Activated T-helper 1 cell treated with Interleukin-2 at 50 U/mL for 16 hours (primary cell): ENCODE data around the gene CCSER1.
"Not testable (repeated sequence)": the region's sequence is repeated elsewhere in the genome, so short reads cannot be mapped to it uniquely, and the experiment has no call there.

Experiments
- DNase-seq: peaks from one replicate; pipeline ENCODE4 v3.0.0-alpha.2; 2020; ENCODE audit warnings: low read depth

Gene CCSER1

GRCh38 chr4:91170768-91171167 lies 1043.6 kb downstream of the CCSER1 start:
- DNase-seq = no peak

- DNase-seq = no peak
These were observed 1044.0 kb downstream of the CCSER1 start for GRCh38 chr4:91171217-91171616.

GRCh38 chr4:91185061-91185460 lies 1057.9 kb downstream of the CCSER1 start:
- DNase-seq = not testable (repeated sequence)

GRCh38 chr4:91198951-91199350 lies 1071.8 kb downstream of the CCSER1 start:
- DNase-seq = no peak

GRCh38 chr4:91207535-91207934 lies 1080.3 kb downstream of the CCSER1 start:
- no peak for DNase-seq

GRCh38 chr4:91212211-91212610 lies 1085.0 kb downstream of the CCSER1 start:
- no peak for DNase-seq

GRCh38 chr4:91217831-91218403 lies 1090.7 kb downstream of the CCSER1 start:
- not testable (repeated sequence) for DNase-seq

- DNase-seq = no peak
These were observed 1093.1 kb downstream of the CCSER1 start for GRCh38 chr4:91220315-91220714.

- no peak for DNase-seq
These were observed 1094.8 kb downstream of the CCSER1 start for GRCh38 chr4:91222014-91222413.

GRCh38 chr4:91226867-91227266 lies 1099.7 kb downstream of the CCSER1 start:
- no peak for DNase-seq

GRCh38 chr4:91228659-91229058 lies 1101.5 kb downstream of the CCSER1 start:
- no peak for DNase-seq

- DNase-seq = no peak
These were observed 1106.0 kb downstream of the CCSER1 start for GRCh38 chr4:91233164-91233563.

- no peak for DNase-seq
These were observed 1115.9 kb downstream of the CCSER1 start for GRCh38 chr4:91243132-91243531.

- no peak for DNase-seq
These were observed 1128.8 kb downstream of the CCSER1 start for GRCh38 chr4:91256043-91256442.

- DNase-seq = no peak
These were observed 1129.6 kb downstream of the CCSER1 start for GRCh38 chr4:91256751-91257150.

- DNase-seq = no peak
These were observed 1130.5 kb downstream of the CCSER1 start for GRCh38 chr4:91257721-91258120.

- no peak for DNase-seq
These were observed 1131.1 kb downstream of the CCSER1 start for GRCh38 chr4:91258326-91258725.

GRCh38 chr4:91267543-91267942 lies 1140.3 kb downstream of the CCSER1 start:
- no peak for DNase-seq

- DNase-seq = not testable (repeated sequence)
These were observed 1141.3 kb downstream of the CCSER1 start for GRCh38 chr4:91268481-91268880.

- no peak for DNase-seq
These were observed 1141.7 kb downstream of the CCSER1 start for GRCh38 chr4:91268913-91269312.

- DNase-seq = no peak
These were observed 1152.7 kb downstream of the CCSER1 start for GRCh38 chr4:91279899-91280298.

- DNase-seq = no peak
These were observed 1153.5 kb downstream of the CCSER1 start for GRCh38 chr4:91280551-91281290.

GRCh38 chr4:91282217-91282616 lies 1155.0 kb downstream of the CCSER1 start:
- DNase-seq = no peak

GRCh38 chr4:91283726-91284230 lies 1156.6 kb downstream of the CCSER1 start:
- DNase-seq = no peak
